HG03575 (cell line): ENCODE data around the gene FHIT.

ENCODE experiments used
- ATAC-seq: cut with Tn5 transposase; IDR thresholded peaks from one replicate; pipeline ENCODE4 v1.9.1; 2021; ENCODE audit not compliant: unreplicated experiment, insufficient number of reproducible peaks, low FRiP score; ENCODE audit errors: extremely low read depth

Gene FHIT

GRCh38 chr3:60765776-60766175 is 485.5 kb downstream of the FHIT start:
- ATAC-seq = no peak

- no peak for ATAC-seq
Measured at GRCh38 chr3:60764870-60765269, 486.4 kb downstream of the FHIT start.

- ATAC-seq = no peak
Measured at GRCh38 chr3:60760145-60760544, 491.1 kb downstream of the FHIT start.

GRCh38 chr3:60759439-60759838 is 491.8 kb downstream of the FHIT start:
- no peak for ATAC-seq

GRCh38 chr3:60758831-60759230 is 492.4 kb downstream of the FHIT start:
- no peak for ATAC-seq

- ATAC-seq = no peak
Measured at GRCh38 chr3:60758171-60758570, 493.1 kb downstream of the FHIT start.

- ATAC-seq = no peak
Measured at GRCh38 chr3:60757724-60758123, 493.5 kb downstream of the FHIT start.

- no peak for ATAC-seq
Measured at GRCh38 chr3:60756241-60757030, 494.8 kb downstream of the FHIT start.

- ATAC-seq = no peak
Measured at GRCh38 chr3:60755094-60755493, 496.2 kb downstream of the FHIT start.

GRCh38 chr3:60754617-60755016 is 496.6 kb downstream of the FHIT start:
- ATAC-seq = no peak

GRCh38 chr3:60752809-60753208 is 498.4 kb downstream of the FHIT start:
- ATAC-seq = no peak

GRCh38 chr3:60746695-60747416 is 504.4 kb downstream of the FHIT start:
- ATAC-seq = no peak

GRCh38 chr3:60746043-60746638 is 505.1 kb downstream of the FHIT start:
- no peak for ATAC-seq

GRCh38 chr3:60743631-60744164 is 507.6 kb downstream of the FHIT start:
- ATAC-seq = no peak

GRCh38 chr3:60742606-60743145 is 508.6 kb downstream of the FHIT start:
- ATAC-seq = no peak

GRCh38 chr3:60737633-60738399 is 513.4 kb downstream of the FHIT start:
- no peak for ATAC-seq

- no peak for ATAC-seq
Measured at GRCh38 chr3:60730371-60730770, 520.9 kb downstream of the FHIT start.

- no peak for ATAC-seq
Measured at GRCh38 chr3:60729056-60729455, 522.2 kb downstream of the FHIT start.

- no peak for ATAC-seq
Measured at GRCh38 chr3:60728006-60728405, 523.2 kb downstream of the FHIT start.
